ENCODE data around the gene ITGA1. TPM values are rescaled to one million over a fixed set of nuclear protein-coding genes. Genes with fewer than 3 reads are reported as not detected.

ITGA1 gene
- total and polyA plus RNA-seq, 9 donors: 4.9 to 41.2 (median 14.7) TPM

DNA sequence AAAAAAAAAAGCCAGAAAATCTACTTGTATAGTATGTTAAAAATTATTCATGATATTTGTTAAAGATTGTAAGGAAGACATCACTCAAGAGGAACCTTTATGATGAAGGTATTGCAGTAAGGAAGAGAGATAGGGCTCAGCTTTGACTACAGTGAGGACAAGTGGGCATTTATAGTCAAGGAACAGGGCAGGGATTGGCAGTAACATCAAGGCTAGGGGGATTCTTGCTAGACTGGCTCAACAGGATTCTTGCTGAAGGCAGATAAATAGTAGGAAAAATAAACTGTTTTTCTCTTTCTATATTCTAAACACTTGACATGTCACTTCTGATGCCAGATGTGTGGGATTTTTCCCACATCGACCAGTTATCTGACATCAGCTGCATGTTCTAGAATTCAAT, 96.7 kb downstream of the ITGA1 start:
- H3K27ac ChIP-seq: no peak overlapping the region
- TF ChIP-seq, protein P1, sequence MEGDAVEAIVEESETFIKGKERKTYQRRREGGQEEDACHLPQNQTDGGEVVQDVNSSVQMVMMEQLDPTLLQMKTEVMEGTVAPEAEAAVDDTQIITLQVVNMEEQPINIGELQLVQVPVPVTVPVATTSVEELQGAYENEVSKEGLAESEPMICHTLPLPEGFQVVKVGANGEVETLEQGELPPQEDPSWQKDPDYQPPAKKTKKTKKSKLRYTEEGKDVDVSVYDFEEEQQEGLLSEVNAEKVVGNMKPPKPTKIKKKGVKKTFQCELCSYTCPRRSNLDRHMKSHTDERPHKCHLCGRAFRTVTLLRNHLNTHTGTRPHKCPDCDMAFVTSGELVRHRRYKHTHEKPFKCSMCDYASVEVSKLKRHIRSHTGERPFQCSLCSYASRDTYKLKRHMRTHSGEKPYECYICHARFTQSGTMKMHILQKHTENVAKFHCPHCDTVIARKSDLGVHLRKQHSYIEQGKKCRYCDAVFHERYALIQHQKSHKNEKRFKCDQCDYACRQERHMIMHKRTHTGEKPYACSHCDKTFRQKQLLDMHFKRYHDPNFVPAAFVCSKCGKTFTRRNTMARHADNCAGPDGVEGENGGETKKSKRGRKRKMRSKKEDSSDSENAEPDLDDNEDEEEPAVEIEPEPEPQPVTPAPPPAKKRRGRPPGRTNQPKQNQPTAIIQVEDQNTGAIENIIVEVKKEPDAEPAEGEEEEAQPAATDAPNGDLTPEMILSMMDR (IDR thresholded peaks at IDR 0.05): no peak
- TF ChIP-seq EP300 (IDR thresholded peaks at IDR 0.05): no peak
- TF ChIP-seq POLR2A (IDR thresholded peaks at IDR 0.05): no peak
- H3K4me3 ChIP-seq: no peak overlapping the region
- 21 to 41% (median 22%) methylated on average over 1 of the region's 1 CpG for WGBS, 3 donors
- H3K27me3 ChIP-seq: no peaks in the 10 kb centered on the region
- no peaks in the 10 kb centered on the region for H3K4me1 ChIP-seq (ENCODE audit: insufficient read depth)
- DNase-seq: no peak
- H3K9me3 ChIP-seq: no peaks in the 10 kb centered on the region
- intact Hi-C loops (cut with DNase I): no loop called here
- H3K36me3 ChIP-seq: no peaks in the 10 kb centered on the region

DNA sequence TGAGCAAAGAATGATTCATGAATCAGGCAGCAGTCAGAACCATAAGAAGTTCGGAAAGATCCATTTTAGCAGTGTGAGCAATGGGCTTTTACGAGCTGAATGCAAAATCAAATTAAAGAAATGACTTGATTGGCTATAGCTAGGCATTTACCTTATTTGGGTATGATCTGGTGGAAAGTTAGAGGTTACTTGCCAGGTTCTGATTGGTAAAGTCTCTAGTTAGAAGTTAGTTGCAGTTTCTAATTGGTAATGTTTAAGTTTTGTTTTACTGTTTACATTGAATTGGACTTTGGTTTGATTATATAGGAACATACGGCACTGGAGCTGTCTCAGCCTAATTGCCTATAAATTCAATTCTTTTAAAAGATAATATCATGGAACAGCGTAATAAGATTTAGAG, 97.9 kb downstream of the ITGA1 start:
- TF ChIP-seq EP300 (IDR thresholded peaks at IDR 0.05) (no peak), POLR2A (IDR thresholded peaks at IDR 0.05) (no peak)
- TF ChIP-seq, protein P1 (IDR thresholded peaks at IDR 0.05): no peak
- DNase-seq: no peak
- Histone ChIP-seq H3K27ac (no peak overlapping the region), H3K36me3 (no peaks in the 10 kb centered on the region), H3K27me3 (no peaks in the 10 kb centered on the region), H3K4me3 (no peak overlapping the region), H3K9me3 (no peaks in the 10 kb centered on the region), H3K4me1 (ENCODE audit: insufficient read depth) (no peaks in the 10 kb centered on the region)
- intact Hi-C loops (cut with DNase I): no loop called here
- WGBS, 3 donors: 93 to 97% (median 96%) methylated on average over 4 of the region's 4 CpGs

DNA sequence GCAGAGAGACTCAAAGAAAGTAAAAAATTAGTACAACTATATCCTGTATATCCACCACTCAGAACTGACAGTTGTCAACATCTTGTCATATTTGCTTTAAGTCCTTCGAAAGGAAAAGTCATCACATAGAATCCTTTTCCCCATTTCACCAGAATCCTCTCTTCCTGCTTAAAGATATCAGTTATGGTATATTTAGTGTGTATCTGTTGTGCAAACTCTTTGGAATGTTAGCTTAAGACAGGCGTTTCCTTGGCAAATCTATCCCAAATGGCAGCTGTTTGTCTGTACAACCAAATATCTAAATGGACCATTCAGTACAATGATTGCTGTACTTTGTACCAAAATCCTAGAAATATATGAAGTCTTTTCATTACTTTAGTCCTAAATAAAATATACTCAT, 98.5 kb downstream of the ITGA1 start:
- no peaks in the 10 kb centered on the region for H3K9me3 ChIP-seq
- no peaks in the 10 kb centered on the region for H3K4me1 ChIP-seq (ENCODE audit: insufficient read depth)
- no peak overlapping the region for H3K4me3 ChIP-seq
- no peak overlapping the region for H3K27ac ChIP-seq
- TF ChIP-seq POLR2A (IDR thresholded peaks at IDR 0.05) (no peak), EP300 (IDR thresholded peaks at IDR 0.05) (no peak)
- TF ChIP-seq, protein P1 (IDR thresholded peaks at IDR 0.05): no peak
- DNase-seq: no peak
- no peaks in the 10 kb centered on the region for H3K27me3 ChIP-seq
- intact Hi-C loops (cut with DNase I): no loop called here
- no peaks in the 10 kb centered on the region for H3K36me3 ChIP-seq
- WGBS, 3 donors: 88 to 91% (median 91%) methylated on average over 2 of the region's 2 CpGs

DNA sequence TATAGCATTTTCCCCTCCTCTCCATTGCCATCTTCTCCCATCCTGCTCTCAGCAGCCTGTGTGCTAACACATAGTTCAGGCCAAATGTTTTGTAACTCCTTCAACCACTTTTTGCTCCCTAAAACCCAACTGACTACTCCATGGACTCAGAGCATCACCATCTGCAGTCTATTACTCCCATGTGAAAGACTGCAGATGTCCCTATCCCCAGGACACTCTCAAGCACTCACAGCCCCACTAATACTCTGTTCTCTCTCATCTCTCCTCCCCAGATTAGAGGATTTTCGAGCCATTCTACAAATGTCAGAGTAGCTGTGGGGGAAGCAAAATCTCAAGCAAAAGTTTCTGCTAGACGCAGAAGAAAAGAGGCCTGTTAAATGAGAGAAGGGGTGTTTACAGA, 99.3 kb downstream of the ITGA1 start:
- H3K36me3 ChIP-seq: no peaks in the 10 kb centered on the region
- WGBS, 3 donors: 86 to 91% (median 86%) methylated on average over 2 of the region's 2 CpGs
- intact Hi-C loops (cut with DNase I): no loop called here
- no peak for TF ChIP-seq POLR2A (IDR thresholded peaks at IDR 0.05)
- TF ChIP-seq, protein P1 (IDR thresholded peaks at IDR 0.05): no peak
- TF ChIP-seq EP300 (IDR thresholded peaks at IDR 0.05): no peak
- H3K4me1 ChIP-seq (ENCODE audit: insufficient read depth): no peaks in the 10 kb centered on the region
- no peak overlapping the region for H3K27ac ChIP-seq
- no peaks in the 10 kb centered on the region for H3K9me3 ChIP-seq
- no peak overlapping the region for H3K4me3 ChIP-seq
- DNase-seq: no peak
- no peaks in the 10 kb centered on the region for H3K27me3 ChIP-seq

DNA sequence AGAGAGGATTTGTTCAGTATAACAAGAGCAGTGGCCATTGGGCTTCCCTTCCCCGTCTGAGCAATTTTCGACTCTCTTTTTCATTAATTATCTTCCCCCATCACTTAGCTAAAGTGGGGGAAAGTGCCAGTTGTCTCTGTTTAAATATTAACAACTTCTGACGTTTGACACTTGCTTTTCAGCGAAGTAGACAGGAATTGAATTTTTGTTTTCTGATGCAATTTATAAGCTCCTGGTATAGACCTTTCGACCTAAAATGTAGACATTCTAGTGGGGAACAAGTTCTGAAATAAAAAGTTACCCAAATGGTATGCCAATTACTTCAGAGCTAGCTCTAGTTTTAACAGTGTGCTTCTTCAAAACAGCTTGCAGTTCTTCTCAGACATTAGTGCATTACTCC, 100.6 kb downstream of the ITGA1 start:
- no peaks in the 10 kb centered on the region for H3K36me3 ChIP-seq
- intact Hi-C loops (cut with DNase I): no loop called here
- DNase-seq: no peak
- H3K27ac ChIP-seq: no peak overlapping the region
- no peaks in the 10 kb centered on the region for H3K27me3 ChIP-seq
- WGBS, 3 donors: 93 to 94% (median 93%) methylated on average over 5 of the region's 5 CpGs
- no peaks in the 10 kb centered on the region for H3K4me1 ChIP-seq (ENCODE audit: insufficient read depth)
- H3K9me3 ChIP-seq: no peaks in the 10 kb centered on the region
- H3K4me3 ChIP-seq: no peak overlapping the region
- TF ChIP-seq POLR2A (IDR thresholded peaks at IDR 0.05) (no peak), EP300 (IDR thresholded peaks at IDR 0.05) (no peak)
- TF ChIP-seq, protein P1 (IDR thresholded peaks at IDR 0.05): no peak
